Activated T-helper 9 cell treated with anti-CD3 and anti-CD28 coated beads, Interleukin-2, amount 50 U/mL, for 16 hours (primary cell): ENCODE results near the gene SERHL2.
"Not testable (repeated sequence)": the region's sequence is repeated elsewhere in the genome, so short reads cannot be mapped to it uniquely, and the experiment has no call there.

Experiments used
- DNase-seq: peaks from one replicate; pipeline ENCODE4 v3.0.0-alpha.2; 2020; ENCODE audit warnings: low read depth

Gene SERHL2

GRCh38 chr22:42608136-42608822, 54.5 kb downstream of the SERHL2 start:
- DNase-seq: no peak

GRCh38 chr22:42608823-42609361, 55.1 kb downstream of the SERHL2 start:
- DNase-seq: no peak

- no peak for DNase-seq
Measured at GRCh38 chr22:42610186-42610585, 56.4 kb downstream of the SERHL2 start.

- no peak for DNase-seq
Measured at GRCh38 chr22:42611051-42611450, 57.3 kb downstream of the SERHL2 start.

- DNase-seq: no peak
Measured at GRCh38 chr22:42612336-42612735, 58.6 kb downstream of the SERHL2 start.

GRCh38 chr22:42613872-42614301, 60.1 kb downstream of the SERHL2 start:
- DNase-seq: no peak

GRCh38 chr22:42614312-42615091, 60.7 kb downstream of the SERHL2 start, which contains the start of gene POLDIP3:
Gene POLDIP3, minus strand, starts transcription at chr22:42614883. Its CDS starts 26 bp downstream, at chr22:42614857.
- DNase-seq: peak; percentile 98

GRCh38 chr22:42615092-42615859, 61.5 kb downstream of the SERHL2 start:
- peak; percentile 81 for DNase-seq

GRCh38 chr22:42615860-42616175, 62.1 kb downstream of the SERHL2 start:
- not testable (repeated sequence) for DNase-seq

- DNase-seq: no peak
Measured at GRCh38 chr22:42617155-42617983, 63.6 kb downstream of the SERHL2 start.

- no peak for DNase-seq
Measured at GRCh38 chr22:42619261-42620063, 65.7 kb downstream of the SERHL2 start.

GRCh38 chr22:42620084-42620483, 66.3 kb downstream of the SERHL2 start:
- DNase-seq: no peak

- peak; percentile 33 for DNase-seq
Measured at GRCh38 chr22:42621505-42622002, 67.8 kb downstream of the SERHL2 start.

GRCh38 chr22:42622061-42622710, 68.4 kb downstream of the SERHL2 start:
- no peak for DNase-seq

GRCh38 chr22:42623301-42623751, 69.6 kb downstream of the SERHL2 start:
- DNase-seq: no peak
